Neutrophil (primary cell): Measurements from ENCODE around the gene ZFAND3.
A peak's percentile ranks its signal among the peaks of the same experiment; 100 is the strongest.

Experiments
- H3K27ac ChIP-seq: fragments of 200-600 bp; sonication (generic); 2 replicates; pipeline ENCODE4 v1.5.1; 2016; ENCODE audit warnings: mild to moderate bottlenecking, moderate library complexity
- H3K27me3 ChIP-seq: fragments of 200-600 bp; sonication (generic); 2 replicates; pipeline ENCODE4 v1.6.0; 2016; ENCODE audit warnings: mild to moderate bottlenecking
- H3K36me3 ChIP-seq: fragments of 200-600 bp; sonication (generic); 2 replicates; pipeline ENCODE4 v1.5.1; 2017
- H3K4me1 ChIP-seq, 2 experiments: fragments of 200-600 bp in 1 of 2; sonication (generic) in 1 of 2; 1 replicate in 1 of 2; 2 replicates in 1 of 2; pipeline versions ENCODE4 v1.5.1 to v1.6.1; 2013 to 2016; ENCODE audit warnings: low read depth in 1 of 2, low read length in 1 of 2, mild to moderate bottlenecking in 1 of 2, moderate library complexity in 1 of 2; ENCODE audit not compliant: control insufficient read depth in 1 of 2, insufficient read depth in 1 of 2
- H3K4me3 ChIP-seq, 2 experiments: fragments of 200-600 bp in 1 of 2; sonication (generic) in 1 of 2; 1 replicate in 1 of 2; 2 replicates in 1 of 2; pipeline ENCODE4 v1.5.1; 2013 to 2016; ENCODE audit warnings: low read depth in 1 of 2, low read length in 1 of 2, mild to moderate bottlenecking in 1 of 2, moderate library complexity in 1 of 2
- H3K9me3 ChIP-seq: fragments of 200-600 bp; sonication (generic); 2 replicates; pipeline ENCODE4 v1.5.1; 2016
- CTCF ChIP-seq: fragments of 200-600 bp; sonication (generic); IDR thresholded peaks from 2 replicates; pipeline ENCODE4 v1.5.1; 2016; ENCODE audit warnings: antibody characterized with exemption

The ZFAND3 gene

GRCh38 chr6:38068854-38069590, 249.5 kb downstream of the ZFAND3 start:
- no peaks in the 10 kb centered on the region for H3K4me1 ChIP-seq
- H3K36me3 ChIP-seq = peaks cover 7% of the 10 kb centered on the region
- TF ChIP-seq CTCF = no peak
- no peaks in the 10 kb centered on the region for H3K9me3 ChIP-seq
- no peak overlapping the region for H3K27ac ChIP-seq
- H3K4me3 ChIP-seq = no peak overlapping the region
- no peaks in the 10 kb centered on the region for H3K27me3 ChIP-seq

DNA sequence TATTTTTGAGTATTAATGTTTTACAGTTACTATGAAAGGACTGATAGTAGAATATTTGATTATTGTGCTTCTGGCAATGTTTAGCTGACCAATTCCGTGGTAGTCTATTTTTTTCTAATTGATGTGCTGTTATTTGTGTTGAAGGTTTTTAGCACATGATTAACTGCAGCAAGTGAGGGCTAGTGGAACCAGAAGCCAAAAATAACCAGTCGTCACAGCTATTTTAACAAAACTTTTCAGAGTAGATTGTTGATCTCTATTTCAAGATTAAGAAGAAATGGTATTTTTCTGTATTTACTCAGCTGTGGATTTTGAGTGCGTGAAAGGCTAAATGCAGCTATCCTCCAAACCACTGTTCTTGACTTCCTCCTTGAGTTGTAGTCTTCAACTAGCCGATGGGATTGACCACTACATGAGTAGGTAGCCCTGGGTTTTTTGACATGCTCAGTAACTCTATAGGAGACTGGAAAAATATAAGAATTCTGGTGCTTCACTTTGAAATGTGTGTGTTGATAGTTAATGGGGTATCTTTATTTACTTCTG, 258.0 kb downstream of the ZFAND3 start:
- H3K27me3 ChIP-seq = no peaks in the 10 kb centered on the region
- H3K9me3 ChIP-seq = no peaks in the 10 kb centered on the region
- peaks cover 5 to 12% of the 10 kb centered on the region in 2 experiments for H3K4me1 ChIP-seq
- peaks cover 5% of the 10 kb centered on the region for H3K36me3 ChIP-seq
- no peak overlapping the region for H3K4me3 ChIP-seq
- TF ChIP-seq CTCF = no peak
- H3K27ac ChIP-seq = peak overlapping the region; percentile 6

DNA sequence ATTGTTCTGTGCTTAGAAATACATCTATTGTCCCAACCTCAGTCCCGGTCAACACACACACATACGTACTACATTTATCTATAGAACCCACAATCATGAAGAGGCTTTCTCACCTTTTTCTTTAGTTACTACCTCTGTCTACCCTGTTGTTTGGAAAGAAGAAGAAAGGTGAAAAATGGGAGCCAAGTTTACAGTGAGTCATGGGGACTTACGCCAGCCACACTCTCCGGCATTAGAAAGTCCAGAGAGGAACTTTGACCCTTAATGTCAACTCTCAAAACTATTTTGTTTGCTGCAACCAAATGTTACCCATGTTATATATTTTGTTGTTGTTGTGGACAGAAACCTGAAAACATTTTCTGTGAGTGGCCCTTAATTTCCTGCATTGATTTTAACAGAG, 259.1 kb downstream of the ZFAND3 start:
- Histone ChIP-seq H3K27ac (no peak overlapping the region), H3K4me3 (no peak overlapping the region), H3K9me3 (no peaks in the 10 kb centered on the region), H3K36me3 (peaks cover 16% of the 10 kb centered on the region), H3K4me1 (peaks cover 5 to 12% of the 10 kb centered on the region in 2 experiments), H3K27me3 (no peaks in the 10 kb centered on the region)
- no peak for TF ChIP-seq CTCF

DNA sequence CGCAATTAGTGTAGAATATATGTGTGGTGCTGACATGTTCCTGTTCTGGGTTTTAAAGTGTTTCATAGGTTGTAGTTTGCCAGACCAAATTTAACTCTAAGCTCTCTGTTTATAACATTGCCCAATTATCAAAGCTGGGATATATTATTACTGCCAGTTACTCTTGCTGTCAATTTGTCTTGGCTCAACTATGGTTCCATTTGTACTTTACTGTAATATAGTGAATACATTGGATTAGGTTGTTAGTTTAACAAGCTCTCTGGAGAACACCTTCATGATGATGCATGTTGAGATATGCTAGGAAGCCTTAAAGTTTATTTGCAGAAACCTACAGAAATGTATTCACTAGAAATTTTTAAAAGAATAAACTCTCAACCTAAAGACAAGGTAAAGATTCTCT, 259.6 kb downstream of the ZFAND3 start:
- H3K9me3 ChIP-seq = no peaks in the 10 kb centered on the region
- peaks cover 21% of the 10 kb centered on the region for H3K36me3 ChIP-seq
- TF ChIP-seq CTCF = no peak
- peaks cover 5 to 12% of the 10 kb centered on the region in 2 experiments for H3K4me1 ChIP-seq
- H3K4me3 ChIP-seq = no peak overlapping the region
- no peak overlapping the region for H3K27ac ChIP-seq
- H3K27me3 ChIP-seq = no peaks in the 10 kb centered on the region

- H3K4me1 ChIP-seq = peaks cover 5 to 12% of the 10 kb centered on the region in 2 experiments
Measured at GRCh38 chr6:38079537-38079936, 260.0 kb downstream of the ZFAND3 start.

More at GRCh38 chr6:38079537-38079936, 260.0 kb downstream of the ZFAND3 start:
- Histone ChIP-seq H3K36me3 (peaks cover 25% of the 10 kb centered on the region), H3K4me3 (no peak overlapping the region), H3K9me3 (no peaks in the 10 kb centered on the region), H3K27ac (no peak overlapping the region), H3K27me3 (no peaks in the 10 kb centered on the region)
- TF ChIP-seq CTCF = no peak
